Prostate gland (tissue), 2 donors: Measurements from ENCODE around the gene TMEM44.

Source experiments
- CTCF ChIP-seq, 4 experiments: fragments of 200-600 bp in 2 of 4; fragments of 450-650 bp in 2 of 4; sonication (generic) in 2 of 4; IDR thresholded peaks; 1 replicate in 3 of 4; 2 replicates in 1 of 4; pipeline ENCODE4 v1.5.1; 2016 to 2019; ENCODE audit warnings: antibody characterized with exemption in 4 of 4, mild to moderate bottlenecking in 2 of 4, moderate library complexity in 2 of 4
- POLR2A ChIP-seq: fragments of 450-650 bp; IDR thresholded peaks from one replicate; pipeline ENCODE4 v1.6.1; 2016; ENCODE audit warnings: antibody characterized with exemption, mild to moderate bottlenecking
- POLR2AphosphoS5 ChIP-seq: sonication (generic); formaldehyde crosslinking; IDR thresholded peaks from one replicate; pipeline ENCODE4 v1.6.1; 2017; ENCODE audit warnings: antibody characterized with exemption

DNA sequence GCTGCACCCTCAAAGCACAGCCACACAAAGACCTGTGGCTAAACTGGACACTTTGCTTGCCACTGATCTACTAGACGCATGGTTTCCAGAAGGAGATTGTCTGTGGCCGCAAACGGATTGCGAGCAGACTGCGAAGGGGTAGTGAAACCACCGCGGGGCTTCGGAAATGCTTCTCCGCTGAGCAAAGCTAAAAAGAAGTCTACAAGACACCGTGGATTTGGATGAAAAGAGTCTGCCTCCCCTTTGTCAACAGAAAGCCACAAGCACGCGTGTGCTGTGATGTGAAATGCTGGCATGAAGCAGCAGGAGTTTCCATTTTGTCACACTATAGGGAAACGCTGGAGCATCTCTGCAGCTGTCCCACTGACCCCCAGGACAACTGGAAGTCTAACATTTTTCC, 63.0 kb downstream of the TMEM44 start:
- TF ChIP-seq CTCF (IDR thresholded peaks at IDR 0.05): no peak
- TF ChIP-seq POLR2A: no peak
- no peak for TF ChIP-seq POLR2AphosphoS5
